Upper lobe of left lung (tissue), 4 donors: ENCODE data around the gene ANXA1.

Experiments
- CTCF ChIP-seq, 6 experiments: fragments of 450-650 bp in 4 of 6; fragments of 200-600 bp in 2 of 6; sonication (generic) in 2 of 6; IDR thresholded peaks; one replicate each; pipeline ENCODE4 v1.5.1; 2016 to 2019; ENCODE audit warnings: antibody characterized with exemption in 6 of 6
- POLR2A ChIP-seq, 4 donors: fragments of 450-650 bp; IDR thresholded peaks; one replicate each; pipeline ENCODE4 v1.5.1; 2016 to 2017; ENCODE audit warnings: antibody characterized with exemption in 4 of 4, mild to moderate bottlenecking in 2 of 4
- POLR2AphosphoS5 ChIP-seq, 2 donors: sonication (generic); formaldehyde crosslinking; IDR thresholded peaks; one replicate each; pipeline ENCODE4 v1.5.1; 2017; ENCODE audit warnings: antibody characterized with exemption in 2 of 2

- TF ChIP-seq POLR2AphosphoS5 (IDR thresholded peaks at IDR 0.05) (no peak), CTCF (IDR thresholded peaks at IDR 0.05) (no peak), POLR2A (IDR thresholded peaks at IDR 0.05) (no peak)
Observed at GRCh38 chr9:73204936-73205335, 53.3 kb downstream of the ANXA1 start.
